ENCODE data around the gene CEL. TPM values are rescaled to one million over a fixed set of nuclear protein-coding genes. Genes with fewer than 3 reads are reported as not detected.

CEL gene
- total RNA-seq, 4 donors from 2014 or later, result 0.38 to 31.2 (median 8.4) TPM

DNA sequence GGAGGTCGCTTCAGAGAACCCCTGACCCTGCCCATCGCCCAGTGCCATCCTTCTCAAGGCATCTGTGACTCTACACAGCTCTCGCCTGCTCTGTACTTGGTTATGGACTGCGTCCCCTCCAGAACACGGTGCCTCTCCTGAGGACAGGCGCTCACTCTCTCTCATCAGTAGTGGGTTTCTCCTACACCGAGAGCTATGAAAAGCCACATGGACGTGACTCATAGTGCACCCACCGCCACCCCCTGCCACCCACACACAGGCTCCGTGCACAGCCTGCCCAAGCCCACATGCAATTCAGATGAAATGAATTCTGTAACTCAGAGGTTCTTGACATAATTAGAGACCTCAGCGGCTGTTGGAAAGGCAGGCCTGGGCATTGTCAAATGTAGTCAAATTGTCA lies 17.1 kb upstream of the CEL start:
- no peak for DNase-seq (ENCODE audit: low spot score in 2 of 2)
- intact Hi-C loops (cut with DNase I; ENCODE audit: low total_unique reads), result no loop called here
- TF ChIP-seq, protein P1, sequence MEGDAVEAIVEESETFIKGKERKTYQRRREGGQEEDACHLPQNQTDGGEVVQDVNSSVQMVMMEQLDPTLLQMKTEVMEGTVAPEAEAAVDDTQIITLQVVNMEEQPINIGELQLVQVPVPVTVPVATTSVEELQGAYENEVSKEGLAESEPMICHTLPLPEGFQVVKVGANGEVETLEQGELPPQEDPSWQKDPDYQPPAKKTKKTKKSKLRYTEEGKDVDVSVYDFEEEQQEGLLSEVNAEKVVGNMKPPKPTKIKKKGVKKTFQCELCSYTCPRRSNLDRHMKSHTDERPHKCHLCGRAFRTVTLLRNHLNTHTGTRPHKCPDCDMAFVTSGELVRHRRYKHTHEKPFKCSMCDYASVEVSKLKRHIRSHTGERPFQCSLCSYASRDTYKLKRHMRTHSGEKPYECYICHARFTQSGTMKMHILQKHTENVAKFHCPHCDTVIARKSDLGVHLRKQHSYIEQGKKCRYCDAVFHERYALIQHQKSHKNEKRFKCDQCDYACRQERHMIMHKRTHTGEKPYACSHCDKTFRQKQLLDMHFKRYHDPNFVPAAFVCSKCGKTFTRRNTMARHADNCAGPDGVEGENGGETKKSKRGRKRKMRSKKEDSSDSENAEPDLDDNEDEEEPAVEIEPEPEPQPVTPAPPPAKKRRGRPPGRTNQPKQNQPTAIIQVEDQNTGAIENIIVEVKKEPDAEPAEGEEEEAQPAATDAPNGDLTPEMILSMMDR (IDR thresholded peaks at IDR 0.05), result no peak
- TF ChIP-seq POLR2A (IDR thresholded peaks at IDR 0.05), result no peak
- WGBS, 2 donors, result 90 to 91% methylated on average over 11 of the region's 11 CpGs
- H3K4me3 ChIP-seq (ENCODE audit: low read depth, poor library complexity, severe bottlenecking), result no peak overlapping the region

DNA sequence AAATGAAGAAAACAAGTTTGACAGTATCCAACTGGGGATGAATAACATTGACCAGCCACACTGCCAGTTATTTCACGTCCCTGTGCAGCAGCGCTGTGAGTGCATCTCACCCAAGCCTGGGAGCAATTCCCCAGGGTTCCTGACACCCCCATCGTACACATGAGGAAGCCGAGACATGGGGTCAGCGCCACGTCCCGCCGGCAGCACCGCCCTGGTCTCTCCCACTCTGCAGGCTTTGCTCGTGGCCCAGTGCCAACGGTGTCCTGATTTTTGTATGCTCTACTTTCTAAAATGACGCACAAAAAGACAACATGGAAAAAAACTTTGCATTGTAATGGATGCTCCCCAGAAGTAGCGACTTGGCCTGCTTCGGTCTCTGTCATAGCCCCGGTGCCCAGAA lies 16.6 kb upstream of the CEL start:
- intact Hi-C loops (cut with DNase I; ENCODE audit: low total_unique reads), result no loop called here
- WGBS, 2 donors, result 91 to 93% methylated on average over 15 of the region's 15 CpGs
- DNase-seq (ENCODE audit: low spot score in 2 of 2), result no peak
- H3K4me3 ChIP-seq (ENCODE audit: low read depth, poor library complexity, severe bottlenecking), result no peak overlapping the region
- TF ChIP-seq, protein P1 (IDR thresholded peaks at IDR 0.05), result no peak
- no peak for TF ChIP-seq POLR2A (IDR thresholded peaks at IDR 0.05)

DNA sequence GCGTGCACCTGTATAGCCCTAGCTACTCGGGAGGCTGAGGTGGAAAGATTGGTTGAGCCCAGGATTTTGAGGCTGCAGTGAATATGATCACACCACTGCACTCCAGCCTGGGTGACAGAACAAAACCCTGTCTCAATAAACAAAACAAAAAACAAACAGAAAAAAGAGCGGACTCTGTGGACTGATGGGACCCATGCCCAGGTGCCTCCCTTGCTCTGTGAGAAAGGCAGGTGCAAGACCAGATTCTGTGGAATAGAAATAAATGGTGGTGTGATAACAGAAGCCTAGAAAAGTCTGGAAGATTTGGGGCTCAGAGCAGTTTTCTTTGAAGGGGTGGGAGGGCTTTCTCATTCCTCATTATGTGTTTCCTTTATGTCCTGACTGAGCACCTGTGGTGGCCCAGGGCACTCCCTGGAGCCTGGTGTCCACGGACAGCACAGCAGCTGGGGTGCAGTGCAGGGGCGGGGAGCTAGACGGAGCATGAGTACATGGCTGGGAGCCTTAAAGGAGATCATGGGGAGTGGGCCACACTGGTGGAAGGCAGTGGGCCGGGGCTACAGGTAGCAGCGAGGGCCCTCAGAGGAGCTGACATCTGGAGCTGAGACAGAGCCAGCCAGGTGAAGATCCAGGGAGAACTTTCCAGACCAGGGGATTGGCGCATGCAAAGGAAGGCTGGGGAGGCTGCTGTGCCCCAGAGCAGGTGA lies 15.4 kb upstream of the CEL start:
- no peak for DNase-seq (ENCODE audit: low spot score in 2 of 2)
- no peak overlapping the region for H3K4me3 ChIP-seq (ENCODE audit: low read depth, poor library complexity, severe bottlenecking)
- TF ChIP-seq POLR2A (IDR thresholded peaks at IDR 0.05), result no peak
- TF ChIP-seq, protein P1 (IDR thresholded peaks at IDR 0.05), result no peak
- 93 to 95% methylated on average over 9 of the region's 9 CpGs for WGBS, 2 donors
- intact Hi-C loops (cut with DNase I; ENCODE audit: low total_unique reads), result no loop called here

DNA sequence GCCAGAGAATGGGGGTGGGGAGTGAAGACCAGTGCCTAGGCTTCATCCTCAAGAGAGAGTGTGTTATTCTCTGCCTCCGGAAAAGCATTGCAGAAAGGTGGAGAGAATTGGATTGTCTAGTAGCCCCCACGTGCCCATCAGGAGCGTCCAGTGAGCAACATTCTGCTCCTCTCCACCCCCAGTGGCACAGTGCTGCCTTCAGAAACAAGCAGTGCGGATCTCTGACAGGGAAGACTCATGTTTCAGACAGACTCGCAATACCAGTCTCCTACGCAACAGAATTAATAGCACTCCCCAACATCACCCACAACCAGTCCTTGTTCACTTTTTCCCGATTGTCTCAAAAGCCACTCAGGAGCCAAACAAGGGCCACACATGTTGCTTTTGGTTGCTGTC lies 14.9 kb upstream of the CEL start:
- TF ChIP-seq POLR2A (IDR thresholded peaks at IDR 0.05), result no peak
- TF ChIP-seq, protein P1 (IDR thresholded peaks at IDR 0.05), result no peak
- DNase-seq (ENCODE audit: low spot score in 2 of 2), result no peak
- 90 to 91% methylated on average over 7 of the region's 7 CpGs for WGBS, 2 donors
- H3K4me3 ChIP-seq (ENCODE audit: low read depth, poor library complexity, severe bottlenecking), result no peak overlapping the region
- intact Hi-C loops (cut with DNase I; ENCODE audit: low total_unique reads), result no loop called here

DNA sequence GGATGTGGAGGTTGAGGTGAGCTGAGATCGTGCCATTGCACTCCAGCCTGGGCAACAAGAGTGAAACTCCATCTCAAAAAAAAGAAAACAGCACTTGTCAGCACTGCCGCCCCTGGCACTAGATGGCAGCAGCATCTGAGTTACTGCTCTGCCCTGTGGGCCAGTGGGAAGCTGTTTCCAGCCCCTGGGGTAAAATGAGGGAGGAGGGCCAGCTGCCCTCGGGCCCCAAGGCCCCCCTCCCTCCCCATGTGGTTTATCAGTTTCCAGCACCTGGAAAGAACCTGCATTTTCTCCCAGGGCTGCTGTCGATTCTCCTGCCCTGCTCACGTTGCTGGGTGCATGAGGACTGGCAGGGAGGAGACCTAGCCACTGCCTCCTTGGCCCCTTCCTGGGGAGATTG lies 13.2 kb upstream of the CEL start:
- intact Hi-C loops (cut with DNase I; ENCODE audit: low total_unique reads), result no loop called here
- WGBS, 2 donors, result 63 to 65% methylated on average over 5 of the region's 5 CpGs
- no peak for DNase-seq (ENCODE audit: low spot score in 2 of 2)
- TF ChIP-seq, protein P1 (IDR thresholded peaks at IDR 0.05), result no peak
- TF ChIP-seq POLR2A (IDR thresholded peaks at IDR 0.05), result no peak
- no peak overlapping the region for H3K4me3 ChIP-seq (ENCODE audit: low read depth, poor library complexity, severe bottlenecking)

DNA sequence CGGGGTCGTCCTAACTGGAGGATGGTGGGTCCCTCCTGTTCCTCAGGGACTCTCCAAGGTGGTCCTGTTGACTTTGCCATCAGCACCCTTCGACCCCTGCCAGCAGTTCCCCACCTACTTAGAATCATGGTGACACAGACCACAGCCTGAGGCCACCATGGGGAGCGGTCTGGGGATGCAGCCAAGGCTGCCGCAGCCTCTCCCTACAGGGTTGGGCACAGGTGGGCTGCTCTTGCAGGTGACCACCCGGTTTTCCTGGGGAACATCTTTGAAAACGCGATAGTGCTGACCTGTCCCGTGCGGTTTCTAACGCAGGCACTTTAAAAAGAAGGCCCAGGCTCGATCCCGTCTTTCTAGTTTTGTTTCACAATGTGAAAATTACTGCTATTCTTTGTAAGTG lies 12.7 kb upstream of the CEL start:
- 89 to 90% methylated on average over 13 of the region's 13 CpGs for WGBS, 2 donors
- TF ChIP-seq, protein P1 (IDR thresholded peaks at IDR 0.05), result no peak
- no peak for TF ChIP-seq POLR2A (IDR thresholded peaks at IDR 0.05)
- no peak overlapping the region for H3K4me3 ChIP-seq (ENCODE audit: low read depth, poor library complexity, severe bottlenecking)
- intact Hi-C loops (cut with DNase I; ENCODE audit: low total_unique reads), result no loop called here
- DNase-seq (ENCODE audit: low spot score in 2 of 2), result no peak

Data from lower leg skin (tissue), 4 donors.